ENCODE results near the gene SLC50A1. TPM values are rescaled to one million over a fixed set of nuclear protein-coding genes. Genes with fewer than 3 reads are reported as not detected.

The SLC50A1 gene
- total RNA-seq, 1 donor from 2014 or later, result 25.9 TPM

- no peak for DNase-seq (ENCODE audit: low spot score in 2 of 2, unreplicated experiment in 2 of 2)
- H3K4me1 Mint-ChIP-seq, result peaks cover 59% of the 10 kb centered on the region
- H3K4me3 Mint-ChIP-seq, result peak overlapping the region; percentile 90
- H3K27me3 Mint-ChIP-seq (ENCODE audit: low read depth), result no peaks in the 10 kb centered on the region
- no peak for TF ChIP-seq CTCF (IDR thresholded peaks at IDR 0.05; ENCODE audit: unreplicated experiment)
- H3K27ac Mint-ChIP-seq, result peak overlapping the region; percentile 99
- H3K36me3 Mint-ChIP-seq, result peaks cover 25% of the 10 kb centered on the region
- no peaks in the 10 kb centered on the region for H3K9me3 Mint-ChIP-seq
Measured at GRCh38 chr1:155134322-155134721, 1.3 kb upstream of the SLC50A1 start.

GRCh38 chr1:155134880-155135414 is 705 bp upstream of the SLC50A1 start:
- peak in 1 of 2 experiments; percentile 75 for DNase-seq (ENCODE audit: low spot score in 2 of 2, unreplicated experiment in 2 of 2)
- no peaks in the 10 kb centered on the region for H3K9me3 Mint-ChIP-seq
- no peak for TF ChIP-seq CTCF (IDR thresholded peaks at IDR 0.05; ENCODE audit: unreplicated experiment)
- peaks cover 25% of the 10 kb centered on the region for H3K36me3 Mint-ChIP-seq
- peak overlapping the region; percentile 99 for H3K27ac Mint-ChIP-seq
- peaks cover 58% of the 10 kb centered on the region for H3K4me1 Mint-ChIP-seq
- H3K4me3 Mint-ChIP-seq, result peak overlapping the region; percentile 90
- H3K27me3 Mint-ChIP-seq (ENCODE audit: low read depth), result no peaks in the 10 kb centered on the region

- H3K27ac Mint-ChIP-seq, result peak overlapping the region; percentile 99
- H3K27me3 Mint-ChIP-seq (ENCODE audit: low read depth), result peaks cover 3% of the 10 kb centered on the region
- peaks cover 47% of the 10 kb centered on the region for H3K4me1 Mint-ChIP-seq
- no peak for TF ChIP-seq CTCF (IDR thresholded peaks at IDR 0.05; ENCODE audit: unreplicated experiment)
- peak overlapping the region; percentile 90 for H3K4me3 Mint-ChIP-seq
- DNase-seq (ENCODE audit: low spot score in 2 of 2, unreplicated experiment in 2 of 2), result no peak
- H3K36me3 Mint-ChIP-seq, result peaks cover 16% of the 10 kb centered on the region
- H3K9me3 Mint-ChIP-seq, result no peaks in the 10 kb centered on the region
Measured at GRCh38 chr1:155136748-155137147, 1.1 kb downstream of the SLC50A1 start.

GRCh38 chr1:155137154-155137949 is 1.7 kb downstream of the SLC50A1 start:
- no peak for TF ChIP-seq CTCF (IDR thresholded peaks at IDR 0.05; ENCODE audit: unreplicated experiment)
- Mint-ChIP-seq H3K4me1 (peaks cover 45% of the 10 kb centered on the region), H3K4me3 (peak overlapping the region; percentile 90), H3K36me3 (peaks cover 14% of the 10 kb centered on the region), H3K27me3 (ENCODE audit: low read depth) (peaks cover 3% of the 10 kb centered on the region), H3K27ac (peak overlapping the region; percentile 99), H3K9me3 (no peaks in the 10 kb centered on the region)
- no peak for DNase-seq (ENCODE audit: low spot score in 2 of 2, unreplicated experiment in 2 of 2)

- H3K4me1 Mint-ChIP-seq, result peaks cover 34% of the 10 kb centered on the region
- H3K36me3 Mint-ChIP-seq, result peaks cover 3% of the 10 kb centered on the region
- H3K27ac Mint-ChIP-seq, result peak within 1 kb of the TSS; percentile 95
- H3K9me3 Mint-ChIP-seq, result no peaks in the 10 kb centered on the region
- H3K4me3 Mint-ChIP-seq, result peak within 1 kb of the TSS; percentile 90
- peaks cover 8% of the 10 kb centered on the region for H3K27me3 Mint-ChIP-seq (ENCODE audit: low read depth)
- TF ChIP-seq CTCF (IDR thresholded peaks at IDR 0.05; ENCODE audit: unreplicated experiment), result no peak
- peak; percentile 71 to 88 for DNase-seq (ENCODE audit: low spot score in 2 of 2, unreplicated experiment in 2 of 2)
Measured at GRCh38 chr1:155139895-155140629, 4.4 kb downstream of the SLC50A1 start, which contains the start of gene DPM3. DPM3 (minus strand) TSS chr1:155140531; CDS start chr1:155140240, 291 bp downstream.
